H9 (cell line): ENCODE results near the gene ADGRE1. TPM values are rescaled to one million over a fixed set of nuclear protein-coding genes. Genes with fewer than 3 reads are reported as not detected.

Experiments
- DNase-seq: peaks from one replicate; pipeline ENCODE4 v3.0.0-alpha.2; 2017
- H2AFZ ChIP-seq: one replicate; pipeline ENCODE4 v1.6.1; 2013; ENCODE audit warnings: mild to moderate bottlenecking, low read length, control low read depth, moderate library complexity
- H2AK5ac ChIP-seq: 2 replicates; pipeline ENCODE4 v1.6.1; 2013; ENCODE audit warnings: low read length, control low read depth, mixed read lengths; ENCODE audit not compliant: insufficient read length
- H2BK120ac ChIP-seq: one replicate; pipeline ENCODE4 v1.6.1; 2013; ENCODE audit warnings: low read depth, mild to moderate bottlenecking, low read length, control low read depth, inconsistent platforms; ENCODE audit not compliant: poor library complexity, severe bottlenecking
- H2BK12ac ChIP-seq: 2 replicates; pipeline ENCODE4 v1.6.1; 2013; ENCODE audit warnings: low read length, control low read depth, mixed read lengths, low read depth; ENCODE audit not compliant: insufficient read length
- H2BK15ac ChIP-seq: 2 replicates; pipeline ENCODE4 v1.6.1; 2013; ENCODE audit warnings: low read depth, low read length, control low read depth
- H2BK20ac ChIP-seq: one replicate; pipeline ENCODE4 v1.6.1; 2013; ENCODE audit warnings: low read depth, mild to moderate bottlenecking, low read length, control low read depth, inconsistent platforms; ENCODE audit not compliant: poor library complexity, severe bottlenecking
- H2BK5ac ChIP-seq: 2 replicates; pipeline ENCODE4 v1.6.1; 2013; ENCODE audit warnings: low read length, control low read depth, mixed read lengths; ENCODE audit not compliant: insufficient read length
- H3K14ac ChIP-seq: 2 replicates; pipeline ENCODE4 v1.6.1; 2013; ENCODE audit warnings: low read length, control low read depth; ENCODE audit not compliant: insufficient read depth
- H3K18ac ChIP-seq: 2 replicates; pipeline ENCODE4 v1.6.1; 2013; ENCODE audit warnings: low read depth, mild to moderate bottlenecking, mixed read lengths, low read length, control low read depth; ENCODE audit not compliant: insufficient read length
- H3K23ac ChIP-seq: 2 replicates; pipeline ENCODE4 v1.6.1; 2013; ENCODE audit warnings: low read length, control low read depth, mixed read lengths, low read depth; ENCODE audit not compliant: insufficient read length
- H3K23me2 ChIP-seq: 2 replicates; pipeline ENCODE4 v1.6.1; 2013; ENCODE audit warnings: low read depth, mild to moderate bottlenecking, mixed read lengths, low read length, control low read depth; ENCODE audit not compliant: insufficient read length, poor library complexity, severe bottlenecking
- H3K27ac ChIP-seq: 2 replicates; pipeline ENCODE4 v1.5.1; 2013; ENCODE audit warnings: low read length, control low read depth, mixed read lengths, low read depth; ENCODE audit not compliant: insufficient read length
- H3K27me3 ChIP-seq: 2 replicates; pipeline ENCODE4 v1.6.1; 2013; ENCODE audit warnings: low read length, control low read depth, inconsistent platforms; ENCODE audit not compliant: insufficient read depth
- H3K4ac ChIP-seq: 2 replicates; pipeline ENCODE4 v1.6.1; 2013; ENCODE audit warnings: low read depth, mild to moderate bottlenecking, control low read depth, inconsistent platforms, low read length, moderate library complexity
- H3K4me1 ChIP-seq: 2 replicates; pipeline ENCODE4 v1.6.1; 2013; ENCODE audit warnings: low read length, control low read depth, inconsistent platforms; ENCODE audit not compliant: insufficient read depth
- H3K4me2 ChIP-seq: 2 replicates; pipeline ENCODE4 v1.6.1; 2013; ENCODE audit warnings: low read length, control low read depth, mixed read lengths; ENCODE audit not compliant: insufficient read length, insufficient read depth
- H3K56ac ChIP-seq: 2 replicates; pipeline ENCODE4 v1.6.1; 2013; ENCODE audit warnings: low read depth, mild to moderate bottlenecking, mixed read lengths, low read length, control low read depth; ENCODE audit not compliant: insufficient read length
- H3K79me1 ChIP-seq: 2 replicates; pipeline ENCODE4 v1.6.1; 2013; ENCODE audit warnings: low read depth, mild to moderate bottlenecking, moderate library complexity, low read length, control low read depth, inconsistent platforms; ENCODE audit not compliant: insufficient read depth, poor library complexity, severe bottlenecking
- H3K79me2 ChIP-seq: 2 replicates; pipeline ENCODE4 v1.6.1; 2013; ENCODE audit warnings: low read length, control low read depth, inconsistent platforms; ENCODE audit not compliant: insufficient read depth
- H3K9ac ChIP-seq: 2 replicates; pipeline ENCODE4 v1.6.1; 2013; ENCODE audit warnings: low read length, control low read depth, mixed read lengths; ENCODE audit not compliant: insufficient read length; ENCODE audit errors: extremely low read depth
- H3K9me3 ChIP-seq: one replicate; pipeline ENCODE4 v1.6.1; 2013; ENCODE audit warnings: low read depth, low read length, inconsistent platforms; ENCODE audit not compliant: control insufficient read depth
- H3T11ph ChIP-seq: one replicate; pipeline ENCODE4 v1.6.1; 2013; ENCODE audit warnings: mild to moderate bottlenecking, low read length, control low read depth, inconsistent platforms
- H4K20me1 ChIP-seq: one replicate; pipeline ENCODE4 v1.6.1; 2013; ENCODE audit not compliant: control insufficient read depth, insufficient read length, insufficient read depth
- H4K5ac ChIP-seq: 2 replicates; pipeline ENCODE4 v1.6.1; 2013; ENCODE audit warnings: low read depth, mild to moderate bottlenecking, mixed read lengths, low read length, control low read depth; ENCODE audit not compliant: insufficient read length
- H4K8ac ChIP-seq: replicated peaks from 2 replicates; pipeline ENCODE4 v1.6.1; 2013; ENCODE audit warnings: low read length, control low read depth, mixed read lengths, low read depth; ENCODE audit not compliant: insufficient read length
- H4K91ac ChIP-seq: 2 replicates; pipeline ENCODE4 v1.6.1; 2013; ENCODE audit warnings: low read depth, mild to moderate bottlenecking, moderate library complexity, mixed read lengths, low read length, control low read depth; ENCODE audit not compliant: insufficient read length
- H3K27ac Mint-ChIP-seq, 3 experiments: 2 replicates in 2 of 3; 3 replicates in 1 of 3; pipeline ENCODE4 v1.8.0; 2020 to 2021; ENCODE audit warnings: mixed read lengths in 3 of 3, mild to moderate bottlenecking in 1 of 3, moderate library complexity in 1 of 3
- H3K27me3 Mint-ChIP-seq: 2 replicates; pipeline ENCODE4 v1.8.0; 2021; ENCODE audit warnings: low read depth, mild to moderate bottlenecking, moderate library complexity, mixed read lengths
- H3K36me3 Mint-ChIP-seq, 3 experiments: 2 replicates in 2 of 3; 3 replicates in 1 of 3; pipeline ENCODE4 v1.8.0; 2020 to 2021; ENCODE audit warnings: low read depth in 3 of 3, mixed read lengths in 3 of 3; ENCODE audit not compliant: insufficient read depth in 1 of 3
- H3K4me1 Mint-ChIP-seq, 2 experiments: 2 replicates each; pipeline ENCODE4 v1.8.0; 2020; ENCODE audit warnings: mixed read lengths in 2 of 2
- H3K4me3 Mint-ChIP-seq, 2 experiments: 2 replicates in 1 of 2; 3 replicates in 1 of 2; pipeline ENCODE4 v1.8.0; 2020 to 2021; ENCODE audit warnings: mild to moderate bottlenecking in 2 of 2, mixed read lengths in 2 of 2, moderate library complexity in 1 of 2
- H3K9me3 Mint-ChIP-seq, 2 experiments: 2 replicates in 1 of 2; 3 replicates in 1 of 2; pipeline ENCODE4 v1.8.0; 2020; ENCODE audit warnings: mild to moderate bottlenecking in 2 of 2, mixed read lengths in 2 of 2, moderate library complexity in 1 of 2
- WGBS: extraction: QIAGEN DNeasy Blood & Tissue Kit; methylation state at CpG from one replicate; pipeline ENCODE4 v1.1.7; 2013; ENCODE audit warnings: missing lambda C conversion rate, low lambda C conversion rate, mixed read lengths; ENCODE audit not compliant: insufficient read length; ENCODE audit errors: extremely low coverage; 5-methylcytosine and 5-hydroxymethylcytosine counted together
- total RNA-seq: library from RNA; stranded (reverse); gene quantifications from 2 replicates; pipeline ENCODE4 v1.2.1, GENCODE V29; 2021
- TF ChIP-seq, protein P1 (sequence below): fragments of 200-600 bp; sonication (generic); conservative IDR thresholded peaks from 3 replicates; pipeline ENCODE4 v1.8.0; 2021; ENCODE audit warnings: antibody characterized with exemption, mild to moderate bottlenecking

The ADGRE1 gene
- total RNA-seq, 1 experiment from 2014 or later: not detected

DNA sequence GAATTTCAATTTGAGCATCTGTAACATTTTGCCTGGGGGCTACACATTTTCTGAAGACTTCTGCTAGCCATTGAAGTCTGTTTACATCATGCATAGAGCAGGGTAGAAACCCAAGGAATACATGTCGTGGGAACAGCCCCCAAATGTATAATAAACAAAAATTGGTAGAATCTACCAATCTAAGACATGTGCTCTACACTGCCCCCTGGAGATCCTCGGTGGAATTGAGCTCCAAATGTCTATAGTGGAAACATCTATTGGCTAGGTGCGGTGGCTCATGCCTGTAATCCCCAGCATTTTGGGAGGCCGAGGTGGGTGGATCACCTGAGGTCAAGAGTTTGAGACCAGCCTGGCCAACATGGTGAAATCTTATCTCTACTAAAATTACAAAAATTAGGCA, 76.6 kb downstream of the ADGRE1 start:
- Mint-ChIP-seq H3K9me3 (peaks cover 86 to 92% of the 10 kb centered on the region in 2 experiments), H3K27me3 (no peaks in the 10 kb centered on the region), H3K4me1 (no peaks in the 10 kb centered on the region), H3K27ac (no peak overlapping the region), H3K36me3 (peaks cover 0 to 25% (median 5%) of the 10 kb centered on the region in 3 experiments; a peak in 3 of 7 replicates), H3K4me3 (no peak overlapping the region)
- H2BK20ac ChIP-seq: no peak overlapping the region
- H2AK5ac ChIP-seq: no peak overlapping the region
- no peak overlapping the region for H3K9ac ChIP-seq
- peaks cover 62% of the 10 kb centered on the region for H3K9me3 ChIP-seq
- no peaks in the 10 kb centered on the region for H3K79me2 ChIP-seq
- no peak overlapping the region for H4K5ac ChIP-seq
- no peak overlapping the region for H2BK15ac ChIP-seq
- WGBS: no CpG with 5 or more reads among the region's 4 CpGs
- H2BK5ac ChIP-seq: no peak overlapping the region
- H3K23me2 ChIP-seq: no peaks in the 10 kb centered on the region
- no peak overlapping the region for H3K14ac ChIP-seq
- no peak overlapping the region for H2AFZ ChIP-seq
- no peak overlapping the region for H3T11ph ChIP-seq
- H3K4me2 ChIP-seq: no peak overlapping the region
- no peaks in the 10 kb centered on the region for H3K79me1 ChIP-seq
- H4K20me1 ChIP-seq: no peaks in the 10 kb centered on the region
- TF ChIP-seq, protein P1, sequence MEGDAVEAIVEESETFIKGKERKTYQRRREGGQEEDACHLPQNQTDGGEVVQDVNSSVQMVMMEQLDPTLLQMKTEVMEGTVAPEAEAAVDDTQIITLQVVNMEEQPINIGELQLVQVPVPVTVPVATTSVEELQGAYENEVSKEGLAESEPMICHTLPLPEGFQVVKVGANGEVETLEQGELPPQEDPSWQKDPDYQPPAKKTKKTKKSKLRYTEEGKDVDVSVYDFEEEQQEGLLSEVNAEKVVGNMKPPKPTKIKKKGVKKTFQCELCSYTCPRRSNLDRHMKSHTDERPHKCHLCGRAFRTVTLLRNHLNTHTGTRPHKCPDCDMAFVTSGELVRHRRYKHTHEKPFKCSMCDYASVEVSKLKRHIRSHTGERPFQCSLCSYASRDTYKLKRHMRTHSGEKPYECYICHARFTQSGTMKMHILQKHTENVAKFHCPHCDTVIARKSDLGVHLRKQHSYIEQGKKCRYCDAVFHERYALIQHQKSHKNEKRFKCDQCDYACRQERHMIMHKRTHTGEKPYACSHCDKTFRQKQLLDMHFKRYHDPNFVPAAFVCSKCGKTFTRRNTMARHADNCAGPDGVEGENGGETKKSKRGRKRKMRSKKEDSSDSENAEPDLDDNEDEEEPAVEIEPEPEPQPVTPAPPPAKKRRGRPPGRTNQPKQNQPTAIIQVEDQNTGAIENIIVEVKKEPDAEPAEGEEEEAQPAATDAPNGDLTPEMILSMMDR: peak; percentile 42
- no peak overlapping the region for H2BK120ac ChIP-seq
- H4K91ac ChIP-seq: no peak overlapping the region
- DNase-seq: no peak
- no peak overlapping the region for H3K23ac ChIP-seq
- no peak overlapping the region for H4K8ac ChIP-seq
- H3K18ac ChIP-seq: no peak overlapping the region
- H3K27ac ChIP-seq: no peak overlapping the region
- no peak overlapping the region for H2BK12ac ChIP-seq
- no peak overlapping the region for H3K56ac ChIP-seq
- no peaks in the 10 kb centered on the region for H3K4me1 ChIP-seq
- H3K4ac ChIP-seq: no peak overlapping the region
- peaks cover 4% of the 10 kb centered on the region; the same call in 1 of the 2 replicates for H3K27me3 ChIP-seq
